ENCODE measurements around the gene LYZL1.

DNA sequence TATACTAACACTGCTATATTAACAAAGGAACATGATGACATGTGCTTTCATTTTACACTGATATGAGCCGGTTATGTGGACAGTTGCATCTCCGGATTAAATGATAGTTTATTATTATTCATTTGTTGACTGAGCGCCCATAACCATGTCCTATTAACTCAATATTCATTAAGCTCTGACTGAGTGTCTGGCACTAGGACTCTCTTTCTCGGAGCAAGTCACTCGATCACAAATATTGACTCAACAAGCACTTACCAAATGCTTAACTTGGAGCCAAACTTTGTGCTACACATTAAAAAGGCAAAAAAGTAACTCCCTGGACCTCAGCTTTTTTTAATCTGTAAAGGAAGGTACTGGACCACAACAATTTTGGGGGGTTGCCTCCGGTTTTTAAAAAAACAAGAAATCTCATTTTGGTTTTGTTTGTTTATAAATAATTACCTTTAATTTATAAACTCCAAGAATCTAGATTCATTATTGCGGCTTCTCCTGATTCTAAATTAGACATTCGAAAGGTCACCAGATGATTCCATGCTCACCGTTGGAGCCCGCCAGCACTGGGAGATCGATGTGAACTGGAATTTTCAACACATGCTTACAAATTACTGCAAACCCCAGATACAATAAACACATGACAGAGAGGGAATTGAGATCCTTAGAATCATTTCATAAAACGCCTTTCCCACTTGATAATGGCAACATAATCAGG, 8.9 kb upstream of the LYZL1 start:
- TF ChIP-seq, protein P1, sequence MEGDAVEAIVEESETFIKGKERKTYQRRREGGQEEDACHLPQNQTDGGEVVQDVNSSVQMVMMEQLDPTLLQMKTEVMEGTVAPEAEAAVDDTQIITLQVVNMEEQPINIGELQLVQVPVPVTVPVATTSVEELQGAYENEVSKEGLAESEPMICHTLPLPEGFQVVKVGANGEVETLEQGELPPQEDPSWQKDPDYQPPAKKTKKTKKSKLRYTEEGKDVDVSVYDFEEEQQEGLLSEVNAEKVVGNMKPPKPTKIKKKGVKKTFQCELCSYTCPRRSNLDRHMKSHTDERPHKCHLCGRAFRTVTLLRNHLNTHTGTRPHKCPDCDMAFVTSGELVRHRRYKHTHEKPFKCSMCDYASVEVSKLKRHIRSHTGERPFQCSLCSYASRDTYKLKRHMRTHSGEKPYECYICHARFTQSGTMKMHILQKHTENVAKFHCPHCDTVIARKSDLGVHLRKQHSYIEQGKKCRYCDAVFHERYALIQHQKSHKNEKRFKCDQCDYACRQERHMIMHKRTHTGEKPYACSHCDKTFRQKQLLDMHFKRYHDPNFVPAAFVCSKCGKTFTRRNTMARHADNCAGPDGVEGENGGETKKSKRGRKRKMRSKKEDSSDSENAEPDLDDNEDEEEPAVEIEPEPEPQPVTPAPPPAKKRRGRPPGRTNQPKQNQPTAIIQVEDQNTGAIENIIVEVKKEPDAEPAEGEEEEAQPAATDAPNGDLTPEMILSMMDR (IDR thresholded peaks at IDR 0.05; ENCODE audit: poor library complexity, severe bottlenecking) = no peak
- TF ChIP-seq EZH2 (IDR thresholded peaks at IDR 0.05; ENCODE audit: borderline replicate concordance, insufficient read depth, low read length, poor library complexity, severe bottlenecking) (no peak), MXI1 (conservative IDR thresholded peaks at IDR 0.05; ENCODE audit: poor library complexity, severe bottlenecking) (no peak)
